ENCODE data around the gene NCBP2L.

Gene NCBP2L

DNA sequence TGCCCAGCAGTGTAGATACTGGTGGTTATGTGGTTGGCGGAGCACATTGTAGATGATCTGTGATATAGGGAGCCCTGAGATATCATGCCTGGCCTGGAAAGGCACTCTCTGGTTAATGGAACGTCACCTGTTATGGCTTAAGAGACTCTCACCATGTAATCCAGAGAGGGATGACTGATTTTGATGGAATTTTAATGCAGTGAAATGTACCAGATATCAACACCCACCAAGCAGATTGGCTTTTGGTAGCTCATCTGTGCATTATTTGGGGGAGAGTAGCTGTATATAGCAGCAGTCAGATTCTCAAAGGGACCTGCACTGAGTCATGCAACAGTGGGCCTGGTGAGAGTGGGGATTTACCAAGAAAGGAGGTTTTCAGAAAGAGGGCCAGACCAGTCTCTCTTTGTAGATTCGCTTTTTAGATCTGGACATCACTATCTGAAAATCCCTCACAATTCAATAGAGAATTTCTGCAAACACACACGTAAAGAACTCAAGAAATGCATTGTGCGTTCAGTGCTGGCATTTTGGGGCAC is 19.2 kb upstream of the NCBP2L start:
- Histone ChIP-seq H3K9ac (ENCODE audit: low read depth, low read length, poor library complexity, severe bottlenecking) (no peak overlapping the region), H4K20me1 (ENCODE audit: insufficient read depth, low read length, poor library complexity, severe bottlenecking) (no peaks in the 10 kb centered on the region), H3K27me3 (ENCODE audit: insufficient read depth, low read length, poor library complexity, severe bottlenecking) (no peaks in the 10 kb centered on the region), H3K4me3 (ENCODE audit: low read length, poor library complexity, severe bottlenecking) (no peak overlapping the region), H3K4me1 (ENCODE audit: insufficient read depth, low read length, poor library complexity, severe bottlenecking) (peaks cover 7% of the 10 kb centered on the region), H3K36me3 (ENCODE audit: insufficient read depth, low read length) (0 out of 2 replicates have a peak, but pooled peaks cover 6% of the 10 kb centered on the region), H3K9me2 (replicated peaks; ENCODE audit: low read depth, low read length) (no peaks in the 10 kb centered on the region), H3K4me2 (ENCODE audit: low read depth, low read length, poor library complexity, severe bottlenecking) (no peak overlapping the region), H3K79me2 (ENCODE audit: insufficient read depth, low read length) (no peaks in the 10 kb centered on the region), H2AFZ (ENCODE audit: low read length) (no peak overlapping the region), H3K9me3 (ENCODE audit: insufficient read depth, low read depth, low read length) (no peaks in the 10 kb centered on the region), H3F3A (ENCODE audit: low read depth) (no peaks in the 10 kb centered on the region)
- no peak for TF ChIP-seq EZH2phosphoT487 (IDR thresholded peaks at IDR 0.05; ENCODE audit: borderline replicate concordance)
- TF ChIP-seq, protein P1, sequence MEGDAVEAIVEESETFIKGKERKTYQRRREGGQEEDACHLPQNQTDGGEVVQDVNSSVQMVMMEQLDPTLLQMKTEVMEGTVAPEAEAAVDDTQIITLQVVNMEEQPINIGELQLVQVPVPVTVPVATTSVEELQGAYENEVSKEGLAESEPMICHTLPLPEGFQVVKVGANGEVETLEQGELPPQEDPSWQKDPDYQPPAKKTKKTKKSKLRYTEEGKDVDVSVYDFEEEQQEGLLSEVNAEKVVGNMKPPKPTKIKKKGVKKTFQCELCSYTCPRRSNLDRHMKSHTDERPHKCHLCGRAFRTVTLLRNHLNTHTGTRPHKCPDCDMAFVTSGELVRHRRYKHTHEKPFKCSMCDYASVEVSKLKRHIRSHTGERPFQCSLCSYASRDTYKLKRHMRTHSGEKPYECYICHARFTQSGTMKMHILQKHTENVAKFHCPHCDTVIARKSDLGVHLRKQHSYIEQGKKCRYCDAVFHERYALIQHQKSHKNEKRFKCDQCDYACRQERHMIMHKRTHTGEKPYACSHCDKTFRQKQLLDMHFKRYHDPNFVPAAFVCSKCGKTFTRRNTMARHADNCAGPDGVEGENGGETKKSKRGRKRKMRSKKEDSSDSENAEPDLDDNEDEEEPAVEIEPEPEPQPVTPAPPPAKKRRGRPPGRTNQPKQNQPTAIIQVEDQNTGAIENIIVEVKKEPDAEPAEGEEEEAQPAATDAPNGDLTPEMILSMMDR (conservative IDR thresholded peaks at IDR 0.05; ENCODE audit: low read length): no peak

DNA sequence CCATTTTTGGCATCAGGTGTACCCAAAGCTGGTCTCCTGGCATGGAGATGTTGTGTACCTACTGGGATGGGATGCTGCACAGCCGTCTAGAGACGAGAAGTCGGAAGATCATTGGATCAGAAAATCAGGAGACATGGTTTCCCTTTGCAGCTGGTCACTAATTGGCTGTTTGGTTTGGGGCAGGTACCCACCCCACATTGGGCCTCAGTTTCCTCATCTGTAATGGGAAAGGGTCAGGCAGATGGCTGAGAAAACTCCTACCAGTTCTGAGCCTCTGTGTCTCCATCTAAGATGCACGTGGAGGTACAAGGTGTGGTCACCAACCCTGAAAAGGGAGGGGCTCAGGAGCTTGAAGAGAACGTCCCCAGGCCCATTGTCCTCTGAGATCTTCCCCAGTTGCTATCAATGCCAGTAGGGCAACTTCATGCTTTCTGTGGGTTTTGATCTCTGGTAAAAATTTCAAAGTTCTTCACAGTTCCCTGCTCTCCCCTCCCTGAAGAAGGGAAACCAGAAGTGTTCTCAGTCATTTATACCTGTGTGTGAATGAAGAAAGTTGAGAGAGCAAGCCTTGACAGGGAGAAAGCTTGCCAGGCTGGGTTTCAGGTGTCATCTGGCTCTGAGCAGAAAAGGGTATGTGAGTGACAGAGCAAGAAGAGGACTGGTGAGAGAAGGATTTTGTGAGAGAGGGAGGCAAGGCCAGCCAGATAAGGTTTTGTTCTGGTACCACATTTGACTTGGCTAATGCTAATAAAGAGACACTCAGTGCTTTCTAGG is 17.0 kb upstream of the NCBP2L start:
- H3K4me3 ChIP-seq (ENCODE audit: low read length, poor library complexity, severe bottlenecking): no peak overlapping the region
- H3K9ac ChIP-seq (ENCODE audit: low read depth, low read length, poor library complexity, severe bottlenecking): no peak overlapping the region
- no peaks in the 10 kb centered on the region for H4K20me1 ChIP-seq (ENCODE audit: insufficient read depth, low read length, poor library complexity, severe bottlenecking)
- no peaks in the 10 kb centered on the region for H3F3A ChIP-seq (ENCODE audit: low read depth)
- 0 out of 2 replicates have a peak, but pooled peaks cover 6% of the 10 kb centered on the region for H3K36me3 ChIP-seq (ENCODE audit: insufficient read depth, low read length)
- H3K9me2 ChIP-seq (replicated peaks; ENCODE audit: low read depth, low read length): no peaks in the 10 kb centered on the region
- no peak overlapping the region for H2AFZ ChIP-seq (ENCODE audit: low read length)
- no peaks in the 10 kb centered on the region for H3K27me3 ChIP-seq (ENCODE audit: insufficient read depth, low read length, poor library complexity, severe bottlenecking)
- H3K9me3 ChIP-seq (ENCODE audit: insufficient read depth, low read depth, low read length): no peaks in the 10 kb centered on the region
- no peak overlapping the region for H3K4me2 ChIP-seq (ENCODE audit: low read depth, low read length, poor library complexity, severe bottlenecking)
- H3K79me2 ChIP-seq (ENCODE audit: insufficient read depth, low read length): no peaks in the 10 kb centered on the region
- TF ChIP-seq EZH2phosphoT487 (IDR thresholded peaks at IDR 0.05; ENCODE audit: borderline replicate concordance): no peak
- TF ChIP-seq, protein P1 (conservative IDR thresholded peaks at IDR 0.05; ENCODE audit: low read length): no peak
- peaks cover 9% of the 10 kb centered on the region for H3K4me1 ChIP-seq (ENCODE audit: insufficient read depth, low read length, poor library complexity, severe bottlenecking)

DNA sequence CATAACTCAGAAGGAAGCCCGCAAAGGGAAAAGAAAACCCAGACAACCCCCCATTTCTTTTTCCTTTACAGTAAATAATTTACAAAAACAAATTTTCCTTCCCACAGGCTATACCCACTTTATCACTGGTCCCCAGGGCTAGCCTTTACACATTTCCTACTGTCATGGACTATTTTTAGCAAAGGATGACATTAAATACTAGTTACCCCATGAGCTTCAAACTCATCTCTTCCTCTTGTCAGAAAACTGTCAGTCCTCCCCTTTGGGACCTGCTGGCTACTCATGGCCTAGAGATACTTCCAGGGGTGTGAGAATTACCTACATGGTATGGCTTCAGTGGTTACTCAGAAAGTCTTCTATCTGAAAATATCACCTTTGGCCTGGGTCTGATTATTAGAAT is 13.9 kb upstream of the NCBP2L start:
- Histone ChIP-seq H3K9me2 (replicated peaks; ENCODE audit: low read depth, low read length) (no peaks in the 10 kb centered on the region), H3K9ac (ENCODE audit: low read depth, low read length, poor library complexity, severe bottlenecking) (peak overlapping the region; percentile 22), H3K4me2 (ENCODE audit: low read depth, low read length, poor library complexity, severe bottlenecking) (peak overlapping the region; percentile 27), H3K27me3 (ENCODE audit: insufficient read depth, low read length, poor library complexity, severe bottlenecking) (no peaks in the 10 kb centered on the region), H3K79me2 (ENCODE audit: insufficient read depth, low read length) (0 out of 2 replicates have a peak, but pooled peaks cover 10% of the 10 kb centered on the region), H3K4me1 (ENCODE audit: insufficient read depth, low read length, poor library complexity, severe bottlenecking) (peaks cover 6% of the 10 kb centered on the region), H3K9me3 (ENCODE audit: insufficient read depth, low read depth, low read length) (no peaks in the 10 kb centered on the region), H3K4me3 (ENCODE audit: low read length, poor library complexity, severe bottlenecking) (no peak overlapping the region), H3K36me3 (ENCODE audit: insufficient read depth, low read length) (0 out of 2 replicates have a peak, but pooled peaks cover 6% of the 10 kb centered on the region), H3F3A (ENCODE audit: low read depth) (no peaks in the 10 kb centered on the region), H2AFZ (ENCODE audit: low read length) (no peak overlapping the region), H4K20me1 (ENCODE audit: insufficient read depth, low read length, poor library complexity, severe bottlenecking) (no peaks in the 10 kb centered on the region)
- TF ChIP-seq, protein P1 (conservative IDR thresholded peaks at IDR 0.05; ENCODE audit: low read length): no peak
- no peak for TF ChIP-seq EZH2phosphoT487 (IDR thresholded peaks at IDR 0.05; ENCODE audit: borderline replicate concordance)

Measured in Loucy (cell line).